SK-N-SH (cell line): ENCODE measurements around the gene STK17B. TPM values are rescaled to one million over a fixed set of nuclear protein-coding genes. Genes with fewer than 3 reads are reported as not detected.

Source experiments
- CTCF ChIA-PET: fragments of 300-600, 350-600 bp; formaldehyde crosslinking; extraction: SDS; loops from one replicate; lab custom pipeline; 2021; lab: Yijun Ruan, JAX
- POLR2A ChIA-PET: fragments of 350-600 bp; sonication (Branson Sonifier 250); formaldehyde crosslinking; extraction: SDS; loops from one replicate; lab custom pipeline; 2020; ENCODE audit warnings: antibody characterized with exemption, inconsistent platforms; lab: Yijun Ruan, JAX
- DNase-seq: peaks from one replicate; pipeline ENCODE4 v3.0.0; 2012
- H2AFZ ChIP-seq: fragments of 200-600 bp; sonication (generic); 2 replicates; pipeline ENCODE4 v1.8.1; 2016; ENCODE audit warnings: antibody characterized with exemption, mild to moderate bottlenecking, low read depth
- H3F3A ChIP-seq: fragments of 200-600 bp; sonication (generic); replicated peaks from 2 replicates; pipeline ENCODE3; 2016; ENCODE audit warnings: antibody characterized with exemption, mild to moderate bottlenecking; ENCODE audit not compliant: insufficient read depth
- H3K27ac ChIP-seq, 2 experiments: fragments of 200-500 bp in 1 of 2; fragments of 200-600 bp in 1 of 2; sonication (Bioruptor generic) in 1 of 2; sonication (generic), shearing (Covaris generic) in 1 of 2; 2 replicates each; pipeline versions ENCODE4 v1.5.1 to v1.6.1; 2014 to 2016; ENCODE audit warnings: low read depth in 2 of 2, inconsistent platforms in 1 of 2, low read length in 1 of 2, mild to moderate bottlenecking in 1 of 2, mixed read lengths in 1 of 2
- H3K27me3 ChIP-seq: fragments of 200-600 bp; sonication (generic), shearing (Covaris generic); 2 replicates; pipeline ENCODE4 v1.6.1; 2016; ENCODE audit warnings: mixed run types; ENCODE audit not compliant: insufficient read depth
- H3K36me3 ChIP-seq, 2 experiments: fragments of 200-500 bp in 1 of 2; fragments of 200-600 bp in 1 of 2; sonication (Bioruptor generic) in 1 of 2; sonication (generic) in 1 of 2; replicated peaks in 1 of 2; 2 replicates each; pipeline versions ENCODE3 to v1.5.1; 2014 to 2016; ENCODE audit warnings: low read length in 1 of 2, mild to moderate bottlenecking in 1 of 2; ENCODE audit not compliant: insufficient read depth in 2 of 2, control insufficient read depth in 1 of 2
- H3K4me1 ChIP-seq, 2 experiments: fragments of 200-500 bp in 1 of 2; fragments of 200-600 bp in 1 of 2; sonication (Bioruptor generic) in 1 of 2; sonication (generic), shearing (Covaris generic) in 1 of 2; 2 replicates each; pipeline versions ENCODE4 v1.5.1 to v1.6.1; 2014 to 2016; ENCODE audit warnings: low read depth in 1 of 2, low read length in 1 of 2, mixed run types in 1 of 2; ENCODE audit not compliant: insufficient read depth in 2 of 2, control insufficient read depth in 1 of 2
- H3K4me2 ChIP-seq: fragments of 200-600 bp; sonication (generic), shearing (Covaris generic); 2 replicates; pipeline ENCODE4 v1.6.1; 2017; ENCODE audit warnings: mixed run types
- H3K4me3 ChIP-seq, 2 experiments: fragments of 200-500 bp in 1 of 2; fragments of 200-600 bp in 1 of 2; sonication (Bioruptor generic) in 1 of 2; sonication (generic), shearing (Covaris generic) in 1 of 2; 2 replicates each; pipeline versions ENCODE4 v1.5.1 to v1.8.1; 2014 to 2016; ENCODE audit warnings: low read depth in 2 of 2, inconsistent platforms in 1 of 2, low read length in 1 of 2, mild to moderate bottlenecking in 1 of 2, mixed read lengths in 1 of 2, moderate library complexity in 1 of 2
- H3K79me2 ChIP-seq: fragments of 200-600 bp; sonication (generic); 2 replicates; pipeline ENCODE4 v1.8.1; 2017; ENCODE audit warnings: mild to moderate bottlenecking; ENCODE audit not compliant: insufficient read depth
- H3K9ac ChIP-seq: fragments of 200-600 bp; sonication (generic); 2 replicates; pipeline ENCODE4 v1.6.1; 2017; ENCODE audit warnings: mixed run types
- H3K9me2 ChIP-seq: fragments of 200-600 bp; sonication (generic); 2 replicates; pipeline ENCODE4 v1.6.1; 2017; ENCODE audit warnings: mixed run types
- H3K9me3 ChIP-seq: fragments of 200-600 bp; sonication (generic); 2 replicates; pipeline ENCODE4 v1.6.1; 2017; ENCODE audit warnings: mixed run types, mild to moderate bottlenecking, moderate library complexity
- H4K20me1 ChIP-seq: fragments of 200-600 bp; sonication (generic); 2 replicates; pipeline ENCODE4 v1.6.1; 2017; ENCODE audit warnings: mild to moderate bottlenecking, mixed run types; ENCODE audit not compliant: insufficient read depth
- CHD2 ChIP-seq: fragments of 150-350 bp; IDR thresholded peaks from 2 replicates; pipeline ENCODE4 v1.6.1; 2018; ENCODE audit warnings: low read length; ENCODE audit not compliant: partially characterized antibody
- EZH2phosphoT487 ChIP-seq: fragments of 200-600 bp; sonication (generic); IDR thresholded peaks from 2 replicates; pipeline ENCODE4 v1.6.1; 2017; ENCODE audit warnings: low read depth, mixed run types, mild to moderate bottlenecking, antibody characterized with exemption, moderate library complexity, borderline replicate concordance
- NFIC ChIP-seq: IDR thresholded peaks from 2 replicates; pipeline ENCODE4 v1.4.0; 2012; ENCODE audit warnings: borderline replicate concordance
- NRF1 ChIP-seq: IDR thresholded peaks from 2 replicates; pipeline ENCODE4 v1.6.1; 2012; ENCODE audit warnings: low read depth, mild to moderate bottlenecking, low read length
- RCOR1 ChIP-seq: fragments of 150-350 bp; IDR thresholded peaks from 2 replicates; pipeline ENCODE4 v1.6.1; 2017; ENCODE audit warnings: antibody characterized with exemption, low read length
- SIN3A ChIP-seq: IDR thresholded peaks from 2 replicates; pipeline ENCODE4 v1.6.1; 2012; ENCODE audit warnings: low read depth, mild to moderate bottlenecking, low read length, moderate library complexity, borderline replicate concordance
- SMC3 ChIP-seq: IDR thresholded peaks from 2 replicates; pipeline ENCODE4 v1.6.1; 2012; ENCODE audit warnings: low read depth, low read length, improper control_type of control experiment
- TEAD4 ChIP-seq: IDR thresholded peaks from 2 replicates; pipeline ENCODE4 v1.4.0; 2012; ENCODE audit warnings: mild to moderate bottlenecking, borderline replicate concordance; ENCODE audit not compliant: insufficient read depth
- YY1 ChIP-seq: IDR thresholded peaks from 2 replicates; pipeline ENCODE4 v1.4.0; 2012; ENCODE audit warnings: low read depth, mild to moderate bottlenecking
- WGBS: methylation state at CpG from one replicate; pipeline ENCODE4 v1.1.6; 2017; ENCODE audit warnings: low lambda C conversion rate; 5-methylcytosine and 5-hydroxymethylcytosine counted together
- polyA plus RNA-seq, 3 experiments: library from polyadenylated mRNA; depleted of rRNA; stranded (reverse); fragments of >200 nt; gene quantifications; 2 replicates each; pipeline ENCODE4 v1.2.3, GENCODE V29; 2012
- TF ChIP-seq, protein P1 (sequence below): IDR thresholded peaks from 2 replicates; pipeline ENCODE4 v1.4.0; 2012; ENCODE audit warnings: low read depth, borderline replicate concordance

The STK17B gene
- polyA plus RNA-seq, 1 of the 3 experiments (the other 2 are of a cell fraction) = 5.1 TPM

DNA sequence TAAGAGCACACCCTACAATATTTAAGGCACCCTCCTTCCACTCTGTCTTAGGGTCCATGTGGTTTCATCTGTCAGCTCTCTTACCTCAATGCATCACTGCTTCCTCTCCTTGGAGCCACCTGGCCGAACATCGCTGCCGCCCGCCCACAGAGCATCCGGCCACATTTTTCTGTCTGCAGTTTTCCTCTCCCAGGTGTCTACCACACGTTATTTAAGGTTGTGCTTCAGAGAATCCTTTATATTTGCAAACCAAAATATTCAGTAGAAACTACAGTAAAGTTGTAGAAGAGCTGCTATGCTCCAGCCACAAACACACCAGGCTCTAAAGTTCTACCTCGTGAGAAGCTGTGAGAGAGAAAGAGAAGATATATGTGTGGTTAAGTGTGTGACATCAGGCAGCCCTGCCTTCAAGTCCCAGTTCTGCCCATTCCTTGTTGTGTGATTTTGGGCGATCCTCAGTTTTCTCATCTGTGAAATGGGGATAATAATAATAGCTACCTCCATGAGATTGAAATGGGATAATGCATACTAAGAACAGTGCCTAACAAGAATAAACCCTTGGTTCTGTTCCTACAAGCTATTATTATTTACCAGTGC, 4.9 kb upstream of the STK17B start:
- Histone ChIP-seq H3F3A (peaks cover 7% of the 10 kb centered on the region), H3K4me3 (no peak overlapping the region), H3K9me3 (no peaks in the 10 kb centered on the region), H3K27ac (no peak overlapping the region), H4K20me1 (no peaks in the 10 kb centered on the region), H3K79me2 (peaks cover 1% of the 10 kb centered on the region; the same call in 1 of the 2 replicates), H2AFZ (no peak overlapping the region), H3K27me3 (no peaks in the 10 kb centered on the region), H3K9me2 (no peaks in the 10 kb centered on the region), H3K4me2 (no peak overlapping the region), H3K9ac (no peak overlapping the region), H3K4me1 (peaks cover 0 to 3% of the 10 kb centered on the region in 2 experiments; a peak in 1 of 4 replicates), H3K36me3 (no peaks in the 10 kb centered on the region)
- CTCF ChIA-PET = no interaction called here
- no peak for DNase-seq
- WGBS = 83% methylated on average over 8 of the region's 8 CpGs
- POLR2A ChIA-PET = no interaction called here
- TF ChIP-seq CHD2 = no peak
- no peak for TF ChIP-seq SIN3A
- no peak for TF ChIP-seq YY1
- no peak for TF ChIP-seq NFIC
- no peak for TF ChIP-seq SMC3

GRCh38 chr2:196174404-196174803, 3.0 kb upstream of the STK17B start:
- no peaks in the 10 kb centered on the region for H3K9me2 ChIP-seq
- no peak for DNase-seq
- H3K36me3 ChIP-seq = no peaks in the 10 kb centered on the region
- no peak overlapping the region for H3K27ac ChIP-seq
- H3K4me3 ChIP-seq = no peak overlapping the region
- CTCF ChIA-PET = no interaction called here
- H3F3A ChIP-seq = peaks cover 7% of the 10 kb centered on the region
- H3K9ac ChIP-seq = no peak overlapping the region
- H2AFZ ChIP-seq = no peak overlapping the region
- H4K20me1 ChIP-seq = peaks cover 6% of the 10 kb centered on the region; the same call in 1 of the 2 replicates
- no peaks in the 10 kb centered on the region for H3K27me3 ChIP-seq
- H3K4me1 ChIP-seq = peaks cover 0 to 3% of the 10 kb centered on the region in 2 experiments; a peak in 2 of 4 replicates
- TF ChIP-seq NRF1 = no peak
- TF ChIP-seq, protein P1, sequence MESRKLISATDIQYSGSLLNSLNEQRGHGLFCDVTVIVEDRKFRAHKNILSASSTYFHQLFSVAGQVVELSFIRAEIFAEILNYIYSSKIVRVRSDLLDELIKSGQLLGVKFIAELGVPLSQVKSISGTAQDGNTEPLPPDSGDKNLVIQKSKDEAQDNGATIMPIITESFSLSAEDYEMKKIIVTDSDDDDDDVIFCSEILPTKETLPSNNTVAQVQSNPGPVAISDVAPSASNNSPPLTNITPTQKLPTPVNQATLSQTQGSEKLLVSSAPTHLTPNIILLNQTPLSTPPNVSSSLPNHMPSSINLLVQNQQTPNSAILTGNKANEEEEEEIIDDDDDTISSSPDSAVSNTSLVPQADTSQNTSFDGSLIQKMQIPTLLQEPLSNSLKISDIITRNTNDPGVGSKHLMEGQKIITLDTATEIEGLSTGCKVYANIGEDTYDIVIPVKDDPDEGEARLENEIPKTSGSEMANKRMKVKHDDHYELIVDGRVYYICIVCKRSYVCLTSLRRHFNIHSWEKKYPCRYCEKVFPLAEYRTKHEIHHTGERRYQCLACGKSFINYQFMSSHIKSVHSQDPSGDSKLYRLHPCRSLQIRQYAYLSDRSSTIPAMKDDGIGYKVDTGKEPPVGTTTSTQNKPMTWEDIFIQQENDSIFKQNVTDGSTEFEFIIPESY = no peak
- TF ChIP-seq TEAD4 = no peak
- no peak for TF ChIP-seq RCOR1
- no peak for TF ChIP-seq EZH2phosphoT487
- TF ChIP-seq, all 33 proteins: peak for 0
- Histone ChIP-seq H3K9me3 (no peaks in the 10 kb centered on the region), H3K4me2 (no peak overlapping the region), H3K79me2 (peaks cover 20% of the 10 kb centered on the region)
- WGBS = 83% methylated on average over 3 of the region's 3 CpGs
- POLR2A ChIA-PET = no interaction called here
